ENCODE results near the gene PTPRD.

PTPRD gene

DNA sequence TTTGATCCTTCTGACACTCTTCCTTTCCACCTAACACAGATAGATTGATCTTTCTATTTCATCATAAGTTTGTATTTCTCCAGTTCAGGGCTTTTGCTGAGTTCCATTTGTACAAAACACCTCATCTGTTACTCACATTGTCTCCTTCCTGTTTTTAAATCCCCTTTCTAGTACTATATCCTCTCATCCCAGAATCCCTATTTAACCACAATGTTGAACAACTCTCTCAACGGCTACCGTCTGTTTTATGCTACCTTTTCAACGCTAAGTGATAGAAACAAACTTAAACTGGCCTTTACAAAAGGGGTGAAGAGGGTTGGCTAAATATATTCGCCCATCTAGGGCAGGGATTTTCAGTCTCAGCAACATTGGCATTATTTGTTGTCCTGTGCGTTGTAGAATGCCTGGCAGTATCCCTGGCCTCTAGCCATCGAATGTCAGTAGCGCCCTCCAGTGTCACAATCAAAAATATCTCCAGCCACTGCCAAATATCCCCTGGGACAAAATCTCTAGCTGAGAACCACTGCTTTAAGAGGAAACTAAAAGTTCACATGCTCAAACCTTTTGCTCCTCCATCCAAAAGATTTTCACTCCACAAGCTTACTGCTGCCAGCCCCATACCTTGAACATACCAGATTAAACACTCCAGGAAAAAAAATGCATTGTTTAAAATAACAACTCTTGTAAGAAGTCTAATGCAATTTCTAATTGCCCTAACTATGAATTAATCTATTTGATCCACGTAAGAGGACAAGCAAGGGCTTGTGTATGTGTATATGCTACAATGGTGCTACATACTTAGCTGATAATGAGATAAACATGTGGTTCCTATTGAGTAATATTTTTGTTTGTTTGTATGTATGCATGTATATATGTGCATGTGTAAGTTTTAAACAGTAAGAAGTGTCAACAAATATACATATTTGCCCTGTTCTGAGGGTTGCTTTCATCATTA lies 344.0 kb downstream of the PTPRD start:
- no peak for DNase-seq (ENCODE audit: low read depth in 2 of 2)

DNA sequence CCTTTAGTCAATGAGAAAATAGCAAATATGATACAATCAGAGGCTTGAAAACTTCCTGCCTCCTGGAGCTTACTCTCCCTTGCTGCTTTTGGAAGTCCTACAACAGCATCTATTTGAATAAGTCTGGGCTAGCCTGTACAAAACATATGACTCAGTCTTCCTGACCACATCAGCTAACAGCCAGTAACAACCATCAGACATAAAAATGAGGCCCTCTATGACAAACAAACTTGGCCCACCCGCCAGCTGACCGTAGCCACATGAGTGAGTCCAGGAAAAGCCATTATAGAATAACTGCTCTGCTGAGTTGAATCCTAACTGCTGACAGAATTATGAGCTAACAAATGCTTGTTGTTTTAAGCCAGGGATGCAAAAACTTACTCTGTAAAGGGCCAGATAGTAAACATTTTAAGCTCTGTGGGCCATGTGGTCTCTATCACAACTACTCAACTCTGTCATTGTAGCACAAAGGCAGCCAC lies 347.6 kb downstream of the PTPRD start:
- DNase-seq (ENCODE audit: low read depth in 2 of 2): no peak

DNA sequence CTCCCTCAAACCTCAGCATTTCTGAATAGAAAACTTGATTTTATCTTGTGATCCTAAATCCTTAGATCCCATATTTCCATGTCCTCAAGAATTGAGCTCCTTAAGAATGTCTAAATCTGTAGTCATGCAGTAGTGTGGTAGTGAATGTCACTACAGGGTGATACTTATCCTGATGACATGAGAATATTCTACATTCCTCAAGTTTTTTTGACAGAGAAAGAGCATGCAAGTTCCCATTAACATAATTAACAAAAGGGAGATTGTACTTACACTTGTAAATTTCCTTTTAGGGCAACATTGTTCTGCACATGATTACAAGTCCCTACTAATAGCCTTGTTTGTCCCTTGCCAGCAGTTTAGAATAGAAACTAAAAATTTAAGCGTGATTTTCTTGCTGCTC lies 352.3 kb downstream of the PTPRD start:
- DNase-seq (ENCODE audit: low read depth in 2 of 2): no peak

DNA sequence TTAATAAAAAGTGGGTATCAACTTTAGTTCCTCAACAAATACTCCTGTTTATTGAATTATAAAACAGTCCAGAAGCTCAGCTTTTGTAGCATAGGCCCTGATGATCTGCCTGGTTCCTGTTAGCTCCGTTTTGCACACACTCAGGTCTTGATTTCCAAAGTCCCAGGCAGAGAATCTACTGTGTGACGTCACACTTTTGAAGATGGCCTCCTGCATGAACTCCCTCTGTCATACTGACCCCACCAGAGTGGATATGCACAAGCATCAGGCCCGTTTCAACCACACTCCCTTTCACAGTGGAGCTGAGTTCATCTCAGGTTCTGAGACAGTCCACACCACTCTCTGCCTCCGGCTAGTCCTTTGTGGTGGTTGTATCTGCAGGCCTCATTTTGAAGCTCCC lies 353.1 kb downstream of the PTPRD start:
- no peak for DNase-seq (ENCODE audit: low read depth in 2 of 2)

DNA sequence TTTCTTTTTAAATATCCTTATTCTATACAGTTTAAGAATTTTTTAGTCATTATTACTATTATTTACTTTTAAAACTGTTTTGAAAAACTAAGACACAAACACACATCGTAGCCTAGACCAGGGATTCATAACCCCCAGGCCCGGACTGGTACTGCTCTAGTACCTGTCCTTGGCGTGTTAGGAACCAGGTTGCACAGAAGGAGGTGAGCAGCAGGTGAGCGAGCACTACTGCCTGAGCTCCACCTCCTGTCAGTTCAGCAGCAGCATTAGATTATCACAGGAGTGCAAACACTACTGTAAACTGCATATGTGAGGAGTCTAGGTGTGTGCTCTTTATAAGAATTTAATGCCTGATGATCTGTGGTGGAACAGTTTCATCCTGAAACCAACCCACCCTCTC lies 357.0 kb downstream of the PTPRD start:
- DNase-seq (ENCODE audit: low read depth in 2 of 2): no peak

DNA sequence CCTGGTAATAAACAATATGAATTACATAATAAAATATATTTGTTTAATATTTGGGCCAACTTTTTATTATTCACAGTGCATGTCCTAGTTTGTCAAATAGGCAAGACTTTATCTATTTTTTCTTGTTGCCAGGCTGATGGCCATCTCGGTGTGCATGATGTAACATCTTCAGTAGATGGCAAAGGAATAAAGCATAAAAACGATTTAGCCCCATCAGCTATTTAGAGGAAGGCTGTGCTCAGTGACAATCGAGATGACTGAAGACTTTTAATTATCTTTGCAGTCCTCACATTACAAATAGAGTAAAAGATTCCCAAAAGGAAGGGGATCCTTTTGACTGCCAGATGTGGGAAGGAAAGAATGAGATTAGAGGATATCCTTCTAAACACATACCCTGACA lies 358.5 kb downstream of the PTPRD start:
- no peak for DNase-seq (ENCODE audit: low read depth in 2 of 2)

DNA sequence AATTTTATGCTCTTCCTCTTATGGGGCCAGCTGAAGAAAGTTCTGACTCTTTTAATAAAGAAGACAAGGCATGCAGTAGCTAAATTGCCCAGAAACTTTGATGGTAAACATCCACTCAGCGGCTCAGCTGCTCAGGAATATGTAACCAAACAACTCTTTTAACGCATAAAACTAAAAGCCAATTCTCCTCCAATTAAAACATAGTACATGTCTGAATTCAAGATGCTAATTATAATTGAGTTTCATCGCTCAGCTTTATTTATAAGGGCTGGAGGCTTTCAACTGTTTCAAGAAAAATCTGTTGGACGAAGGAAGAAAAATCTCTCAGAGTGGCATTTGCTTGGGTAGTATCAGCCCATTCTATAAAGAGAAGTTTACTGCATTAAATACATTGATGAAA lies 359.5 kb downstream of the PTPRD start:
- DNase-seq (ENCODE audit: low read depth in 2 of 2): no peak

DNA sequence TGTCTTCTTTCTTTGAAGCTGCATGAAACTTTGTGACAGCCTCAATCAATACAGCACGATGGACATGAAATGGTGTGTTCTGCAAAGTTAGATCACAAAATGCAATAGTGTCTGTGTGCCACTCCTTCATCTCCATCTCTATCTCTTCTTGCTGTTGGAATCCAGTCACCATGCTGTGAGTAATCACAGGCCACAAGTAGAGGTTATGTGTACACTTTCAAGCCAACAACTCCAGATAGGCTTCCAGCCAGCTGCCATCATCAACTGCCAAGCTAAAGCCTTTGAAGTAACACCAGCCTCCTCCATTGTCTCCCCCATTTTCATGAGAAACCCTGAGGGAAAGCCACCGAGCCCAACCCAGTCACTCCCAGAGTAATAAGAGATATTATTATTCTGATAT lies 360.6 kb downstream of the PTPRD start:
- DNase-seq (ENCODE audit: low read depth in 2 of 2): no peak

DNA sequence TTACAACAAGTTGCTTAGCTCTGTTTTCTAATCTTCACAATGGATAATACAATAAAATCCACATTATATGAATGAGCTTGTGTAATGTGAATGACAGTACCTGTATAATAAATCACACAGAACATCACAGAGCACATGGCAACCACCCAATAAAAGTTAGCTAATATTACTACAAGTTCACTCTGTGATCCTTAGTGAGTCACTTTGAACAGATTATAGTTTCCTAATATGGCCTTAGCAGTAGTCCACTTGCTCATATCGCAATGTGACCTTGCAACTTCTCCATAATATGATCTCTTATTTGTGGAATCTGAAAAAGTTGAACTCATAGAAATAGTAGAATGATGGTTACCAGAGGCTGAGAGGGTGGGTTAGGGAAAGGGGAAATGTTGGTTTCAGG lies 361.3 kb downstream of the PTPRD start:
- no peak for DNase-seq (ENCODE audit: low read depth in 2 of 2)

DNA sequence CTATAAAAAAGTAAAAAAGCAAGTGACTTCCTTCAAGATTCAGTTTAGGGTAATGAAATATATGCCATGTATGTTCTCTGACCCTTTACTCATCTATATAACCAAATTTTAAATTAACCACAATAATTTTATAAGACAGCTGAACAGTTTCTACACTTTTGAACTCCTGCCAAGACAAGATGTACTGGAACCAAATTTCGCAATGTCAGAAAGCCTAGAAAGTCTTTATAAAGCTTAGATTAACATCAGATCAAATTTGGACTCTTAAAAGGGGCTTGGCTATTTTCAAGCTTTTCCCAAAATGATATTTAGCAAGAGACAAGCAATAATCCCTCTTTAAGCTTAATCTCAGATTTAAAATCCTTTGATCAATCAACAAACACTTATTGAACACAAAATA lies 362.6 kb downstream of the PTPRD start:
- DNase-seq (ENCODE audit: low read depth in 2 of 2): no peak

DNA sequence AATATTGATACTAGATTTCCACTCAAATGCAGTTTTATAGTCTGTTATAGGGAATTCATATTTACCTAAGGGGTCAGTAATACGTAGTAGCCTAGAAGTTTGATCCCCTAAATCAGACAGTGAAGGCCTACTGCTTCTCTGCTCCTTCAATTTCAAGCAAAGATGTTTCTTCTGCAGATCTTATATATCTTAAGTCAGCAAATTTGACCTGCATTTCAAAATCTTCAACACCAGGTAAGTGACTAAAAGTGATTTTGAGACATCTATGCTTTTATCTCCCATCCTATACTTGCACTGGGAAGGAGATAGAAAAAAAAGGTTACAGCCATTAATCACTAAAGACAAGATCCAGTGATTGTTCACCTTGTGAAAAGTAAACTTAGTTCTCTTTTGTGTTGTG lies 363.9 kb downstream of the PTPRD start:
- DNase-seq (ENCODE audit: low read depth in 2 of 2): no peak

DNA sequence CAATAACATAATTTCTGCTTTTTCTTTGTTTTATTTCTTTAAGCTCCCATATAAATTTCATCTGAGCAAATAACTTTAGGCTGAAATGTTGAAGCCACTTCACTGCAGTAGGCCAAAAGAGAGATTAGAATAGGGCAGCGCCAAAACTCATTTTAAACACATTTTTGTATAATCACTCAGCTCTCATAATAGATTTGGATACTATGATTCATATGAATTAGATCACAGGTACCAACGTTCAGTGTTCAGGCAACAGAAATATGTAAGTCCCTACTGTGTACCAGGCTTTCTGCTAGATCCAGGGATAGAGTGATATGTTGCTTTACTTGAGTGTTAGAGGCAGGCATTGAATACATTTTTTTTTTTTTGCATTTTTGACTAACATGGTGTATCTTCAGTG lies 370.5 kb downstream of the PTPRD start:
- no peak for DNase-seq (ENCODE audit: low read depth in 2 of 2)

DNA sequence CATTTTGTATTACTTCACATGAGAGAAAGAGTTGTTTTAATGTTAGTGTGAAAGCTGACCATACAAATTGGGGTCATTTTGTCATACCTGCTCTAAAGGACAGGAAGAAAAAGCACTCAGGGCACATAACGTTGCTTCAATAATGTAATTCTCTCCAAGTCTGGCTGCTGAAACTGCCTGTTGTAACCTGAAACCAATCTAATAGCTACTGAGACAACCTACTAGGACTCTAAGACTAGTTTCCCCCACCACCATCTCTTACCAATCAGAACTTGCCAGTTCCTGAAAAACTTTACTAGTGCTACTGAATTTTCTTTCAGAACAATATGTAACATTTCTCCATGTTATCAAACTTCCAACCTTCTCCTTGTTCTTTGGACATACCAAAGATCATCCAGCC lies 374.7 kb downstream of the PTPRD start:
- no peak for DNase-seq (ENCODE audit: low read depth in 2 of 2)

DNA sequence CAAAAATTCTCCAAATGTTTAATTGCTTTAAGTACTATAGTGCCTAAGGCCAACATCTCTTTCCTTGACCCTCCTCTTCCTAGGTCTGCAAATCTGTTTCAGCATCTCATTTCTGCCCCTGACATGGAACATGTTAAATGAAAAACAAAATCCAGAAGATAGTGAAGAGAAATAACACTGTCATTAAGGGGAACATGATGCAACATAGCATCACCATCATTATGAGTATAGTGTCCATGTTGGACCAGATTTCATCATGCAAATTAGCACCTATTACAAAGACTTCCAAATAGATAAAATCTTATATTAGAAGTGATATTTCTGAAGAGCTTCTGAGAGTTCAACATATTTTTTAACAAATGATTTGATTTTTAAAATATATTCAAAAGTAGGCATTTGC lies 375.2 kb downstream of the PTPRD start:
- no peak for DNase-seq (ENCODE audit: low read depth in 2 of 2)

DNA sequence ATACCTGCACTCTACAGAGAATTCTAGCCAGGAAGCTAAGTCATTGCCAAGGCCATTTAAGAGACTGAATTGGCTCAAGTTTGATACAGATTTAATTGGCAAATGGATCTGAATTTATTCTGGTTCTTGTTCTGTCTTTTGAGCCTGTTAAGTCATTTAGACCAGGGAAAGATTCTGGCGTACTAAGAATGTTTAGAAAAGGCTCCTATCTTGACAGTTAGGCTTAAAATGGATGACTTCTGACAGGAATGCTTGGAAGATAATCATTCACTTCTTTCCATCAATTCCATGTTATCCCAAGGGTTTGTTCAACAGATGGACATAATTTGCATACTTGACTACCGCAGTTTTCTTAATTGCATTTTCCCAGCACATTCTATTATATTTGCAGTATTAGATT lies 376.6 kb downstream of the PTPRD start:
- no peak for DNase-seq (ENCODE audit: low read depth in 2 of 2)

DNA sequence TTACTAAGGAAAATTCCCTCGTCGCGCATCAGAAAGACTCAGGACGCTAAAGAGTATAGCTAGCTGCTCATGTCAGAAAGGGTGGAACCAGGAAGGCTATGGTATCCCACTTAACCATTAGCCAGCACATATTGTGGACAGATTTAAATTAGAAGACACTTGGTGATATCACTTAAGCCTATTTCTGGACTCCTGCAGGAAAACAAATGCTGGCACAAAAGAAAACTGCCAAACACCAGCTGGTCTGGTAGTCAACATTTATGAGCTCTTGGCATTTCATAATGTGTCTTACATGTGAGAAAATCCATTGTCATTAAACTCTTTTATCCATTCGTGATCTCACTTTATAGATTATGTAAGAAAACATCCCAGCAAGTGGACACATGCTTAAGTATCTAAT lies 377.4 kb downstream of the PTPRD start:
- DNase-seq (ENCODE audit: low read depth in 2 of 2): no peak

DNA sequence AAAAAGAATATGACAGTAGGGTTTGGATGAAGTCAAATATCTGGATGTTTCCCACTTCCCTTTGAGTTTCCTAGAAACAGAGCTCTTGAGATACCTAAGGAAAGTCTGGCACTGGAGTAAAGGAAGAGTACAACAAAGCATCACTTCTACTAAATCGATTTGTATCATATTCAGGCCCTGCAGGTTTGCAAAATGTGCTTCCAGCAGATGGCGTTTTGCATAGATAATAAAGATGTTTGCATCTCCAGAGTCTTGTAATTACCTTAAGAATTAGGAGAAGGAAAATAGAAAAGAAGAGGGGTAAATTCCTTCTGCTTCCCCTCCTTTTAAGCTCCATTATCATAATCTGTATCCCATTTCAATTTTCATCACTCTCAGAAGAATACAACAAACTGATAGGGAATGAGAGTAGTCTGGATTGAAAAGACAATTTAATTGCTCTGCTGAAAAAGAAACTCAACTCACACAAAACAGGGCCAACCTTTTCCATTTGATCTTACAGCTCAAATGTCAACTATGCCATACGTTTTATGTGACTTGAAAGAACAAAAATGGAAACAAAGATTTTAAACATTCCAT lies 380.4 kb downstream of the PTPRD start:
- DNase-seq (ENCODE audit: low read depth in 2 of 2): no peak

DNA sequence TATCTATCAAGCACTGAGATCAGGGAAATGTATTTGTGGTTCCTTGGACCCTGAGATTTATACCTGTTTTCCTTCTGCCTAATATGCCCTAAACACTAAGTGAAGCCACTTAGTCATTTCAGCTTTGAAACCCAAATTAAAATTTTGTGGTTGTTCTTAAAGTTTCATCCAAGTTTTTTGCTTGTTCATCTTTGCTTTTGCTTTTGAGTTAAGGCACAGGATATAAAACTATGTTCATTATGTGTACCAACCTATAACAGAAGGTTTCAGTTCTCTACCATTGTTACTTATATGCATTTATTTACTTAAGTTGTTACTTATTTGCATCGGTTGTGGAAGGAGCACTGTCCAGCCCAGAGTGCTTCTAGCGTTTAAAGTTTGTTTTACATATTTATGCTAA lies 382.3 kb downstream of the PTPRD start:
- no peak for DNase-seq (ENCODE audit: low read depth in 2 of 2)

DNA sequence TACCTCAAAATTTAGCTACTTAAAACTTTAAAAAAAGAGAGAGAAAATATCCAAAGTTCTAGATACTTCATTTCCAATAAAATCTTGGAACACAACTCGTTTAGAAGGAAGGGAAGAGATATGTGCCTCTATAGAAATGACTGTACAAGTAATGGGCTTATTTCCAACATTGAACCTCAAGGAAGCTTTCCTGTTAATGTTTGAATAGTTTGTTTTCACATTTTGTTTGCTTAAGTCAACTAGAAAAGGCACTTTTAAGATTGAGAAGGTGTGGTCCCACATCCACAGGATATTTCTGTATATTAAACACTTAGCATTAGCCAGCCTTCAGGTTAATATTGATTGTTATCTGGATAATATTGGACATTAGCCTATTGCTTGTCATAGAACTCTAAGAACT lies 384.7 kb downstream of the PTPRD start:
- no peak for DNase-seq (ENCODE audit: low read depth in 2 of 2)

DNA sequence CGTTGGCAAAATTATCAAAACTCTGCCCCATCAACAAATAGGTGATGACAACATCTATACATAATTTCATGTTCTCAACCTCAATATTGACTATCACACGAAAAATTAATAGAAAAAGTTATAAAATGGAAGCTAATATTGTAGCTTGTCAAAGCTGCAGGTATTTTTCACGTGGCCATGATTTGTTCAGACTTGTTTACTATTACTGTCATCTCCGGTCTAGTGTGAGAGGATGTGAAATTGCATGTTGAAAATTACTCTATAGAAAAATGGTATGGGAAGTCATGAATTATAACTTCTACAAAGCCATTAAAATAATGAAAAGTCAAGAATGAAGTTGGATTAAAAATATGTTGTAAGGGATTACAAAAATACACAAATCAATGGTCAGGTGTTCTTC lies 385.8 kb downstream of the PTPRD start:
- DNase-seq (ENCODE audit: low read depth in 2 of 2): no peak

DNA sequence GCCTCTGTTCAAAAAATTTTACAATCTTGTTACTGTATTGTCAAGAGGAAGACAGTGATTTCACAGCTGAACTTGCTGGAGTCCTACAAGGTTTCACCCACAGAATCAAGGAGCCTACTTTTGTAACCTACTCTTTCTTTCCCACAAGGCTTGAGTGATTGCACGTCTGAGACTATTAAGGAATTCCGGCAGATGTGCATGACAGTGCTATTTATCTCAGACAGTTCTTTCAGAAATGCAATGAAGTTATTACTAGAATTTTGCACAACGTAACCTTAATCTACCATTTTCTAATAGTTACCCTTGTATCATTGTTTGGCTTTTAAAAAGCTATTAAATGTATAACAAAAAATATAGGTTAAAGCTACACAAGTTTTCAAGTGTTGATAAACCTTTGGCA lies 400.1 kb downstream of the PTPRD start:
- DNase-seq (ENCODE audit: low read depth in 2 of 2): no peak

DNA sequence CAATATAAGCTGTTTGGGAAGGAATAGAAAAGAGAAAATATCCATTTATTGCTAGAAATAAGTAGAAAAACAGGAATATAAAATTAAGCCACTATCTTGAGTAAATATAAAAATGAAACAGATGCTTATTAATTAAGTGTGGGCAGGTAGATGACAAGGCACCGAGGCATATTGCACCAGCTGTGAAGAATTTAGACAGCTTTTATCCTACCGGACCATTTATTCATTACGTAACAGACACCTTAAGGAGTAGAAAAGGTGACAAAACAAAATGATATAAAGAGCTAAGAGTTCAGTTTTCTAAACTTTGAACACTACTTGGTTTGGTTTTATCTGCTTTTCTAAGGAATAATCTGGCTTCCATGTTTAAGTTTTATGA lies 404.1 kb downstream of the PTPRD start:
- DNase-seq (ENCODE audit: low read depth in 2 of 2): no peak

DNA sequence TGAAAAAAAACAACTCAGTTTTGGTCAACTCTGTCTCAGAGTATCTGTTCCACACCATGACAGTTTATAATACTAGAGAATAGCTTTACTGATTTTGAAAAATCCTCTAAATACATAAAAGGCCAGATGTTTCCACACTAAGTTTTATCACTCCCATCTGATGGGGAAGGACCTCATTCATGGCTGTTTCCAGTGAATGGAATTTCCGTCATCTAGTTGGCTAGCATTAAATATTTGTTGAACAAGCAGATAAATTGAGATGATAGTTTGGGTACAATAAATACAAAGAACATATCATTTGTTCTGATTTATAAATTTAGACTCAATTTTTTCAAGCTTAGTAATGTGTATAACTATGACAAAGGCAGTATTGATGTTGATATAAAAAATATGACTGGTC lies 408.5 kb downstream of the PTPRD start:
- no peak for DNase-seq (ENCODE audit: low read depth in 2 of 2)

DNA sequence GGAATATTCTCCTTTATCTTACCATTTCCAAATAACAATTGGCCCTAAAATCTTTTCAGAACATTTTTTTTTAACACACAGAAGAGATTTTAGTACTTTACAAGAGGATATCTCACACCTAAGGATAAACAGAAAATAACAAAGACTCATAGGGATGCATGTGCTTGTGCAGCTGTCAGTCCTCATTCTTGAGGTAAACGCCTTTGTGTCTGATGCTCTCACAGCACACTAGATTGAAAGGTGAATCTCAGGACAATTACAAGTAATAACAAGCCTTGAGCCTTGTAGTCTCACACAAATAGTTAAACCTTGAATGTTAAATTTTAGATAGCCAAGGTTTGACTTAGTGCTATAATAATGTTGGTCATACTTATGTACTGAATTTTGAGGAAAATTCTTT lies 439.2 kb downstream of the PTPRD start:
- DNase-seq (ENCODE audit: low read depth in 2 of 2): no peak
